HG02943 (cell line): ENCODE results near the gene TNIP1.

Source experiments
- ATAC-seq: cut with Tn5 transposase; IDR thresholded peaks from one replicate; pipeline ENCODE4 v1.9.1; 2021; ENCODE audit warnings: mild to moderate bottlenecking, low read depth, moderate library complexity; ENCODE audit not compliant: unreplicated experiment

The TNIP1 gene

DNA sequence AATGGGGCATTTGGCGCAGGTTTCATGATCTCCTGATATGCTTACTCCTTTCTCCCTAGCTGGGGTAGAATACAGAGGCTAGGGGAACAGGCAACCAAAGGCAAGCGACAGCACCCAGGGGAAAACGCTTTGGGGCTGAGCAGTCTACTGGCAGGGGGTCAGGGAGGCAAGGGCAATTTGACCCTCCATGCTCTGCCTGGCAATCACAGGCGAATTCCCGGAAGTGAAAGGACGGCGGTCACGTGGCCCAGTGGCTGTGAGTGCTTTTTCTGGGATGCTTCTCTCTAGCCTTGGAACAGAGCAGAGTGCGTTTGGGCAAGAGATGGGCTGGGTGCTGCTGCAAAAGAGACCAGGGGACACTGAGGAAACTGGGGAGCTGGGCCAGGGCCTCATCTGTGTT, 54.7 kb downstream of the TNIP1 start:
- ATAC-seq, result no peak

DNA sequence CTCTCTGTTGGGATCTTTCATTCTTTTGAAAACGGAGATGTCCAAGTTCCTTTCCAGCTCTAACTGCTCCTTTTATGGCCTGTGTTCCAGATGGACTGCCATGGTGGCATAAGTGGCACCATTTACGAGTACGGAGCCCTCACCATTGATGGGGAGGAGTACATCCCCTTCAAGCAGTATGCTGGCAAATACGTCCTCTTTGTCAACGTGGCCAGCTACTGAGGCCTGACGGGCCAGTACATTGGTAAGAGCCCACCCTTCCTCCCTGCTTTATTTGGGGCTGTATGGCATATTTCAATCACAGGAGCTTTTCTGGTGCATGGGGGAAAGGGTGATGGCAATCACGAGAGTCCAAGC, 55.6 kb downstream of the TNIP1 start:
- ATAC-seq, result no peak

DNA sequence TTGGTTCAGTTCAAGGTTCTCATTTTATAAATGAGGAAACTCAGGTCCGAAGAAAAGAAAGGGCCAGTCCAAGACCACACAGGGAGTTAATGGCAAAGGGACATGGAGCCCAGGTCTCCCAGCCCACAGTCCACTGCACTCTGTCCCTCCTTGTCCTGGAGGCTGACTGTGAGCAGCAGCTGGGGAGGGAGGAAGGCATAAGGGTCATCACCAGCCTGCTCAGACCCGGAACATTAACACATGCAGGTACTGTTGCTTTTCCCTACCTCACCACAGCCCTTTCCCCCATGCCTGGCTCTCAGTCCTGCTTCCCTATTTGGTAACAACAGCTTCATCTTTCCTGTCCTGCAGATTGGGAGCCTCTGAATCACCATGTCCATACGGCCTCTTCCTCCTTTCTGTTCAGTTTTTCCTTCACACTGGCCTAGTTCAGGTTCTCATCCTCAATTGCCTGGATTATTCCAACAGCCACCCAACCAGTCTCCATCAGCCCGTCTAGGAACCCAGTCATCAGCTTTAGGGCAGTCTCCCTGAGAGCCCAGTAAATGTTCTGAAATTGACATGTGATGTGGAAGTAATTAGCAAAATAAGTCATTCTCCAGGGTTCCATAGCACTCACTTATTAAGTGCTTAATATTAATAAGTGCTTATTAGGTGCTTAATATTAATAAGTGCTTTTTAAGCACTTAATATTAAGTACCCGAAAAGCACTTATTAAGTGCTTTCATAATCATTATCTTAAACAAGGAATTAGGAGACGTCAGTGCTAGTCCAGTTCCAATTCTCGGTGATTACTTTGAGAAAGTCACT, 56.2 kb downstream of the TNIP1 start:
- ATAC-seq, result no peak

DNA sequence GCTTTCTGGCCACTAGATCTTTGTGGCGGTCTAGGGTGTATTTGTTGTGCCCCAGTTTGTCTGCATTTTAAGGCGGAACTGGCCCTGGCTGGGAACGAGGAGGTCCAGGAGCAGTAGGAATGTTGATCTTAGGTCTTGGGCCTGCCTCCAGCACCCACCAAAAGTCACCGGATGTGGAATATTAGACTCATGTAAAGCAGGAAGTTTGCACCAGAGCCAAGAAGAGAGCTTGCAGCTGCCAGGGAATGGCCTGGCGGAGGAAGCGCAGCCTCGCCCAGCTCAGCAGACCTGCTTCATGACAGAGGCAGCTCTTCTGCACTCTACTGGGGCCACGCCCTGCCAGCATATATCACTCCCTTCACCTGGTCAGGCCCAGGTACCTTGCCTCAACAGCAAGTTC, 57.2 kb downstream of the TNIP1 start:
- ATAC-seq, result no peak

DNA sequence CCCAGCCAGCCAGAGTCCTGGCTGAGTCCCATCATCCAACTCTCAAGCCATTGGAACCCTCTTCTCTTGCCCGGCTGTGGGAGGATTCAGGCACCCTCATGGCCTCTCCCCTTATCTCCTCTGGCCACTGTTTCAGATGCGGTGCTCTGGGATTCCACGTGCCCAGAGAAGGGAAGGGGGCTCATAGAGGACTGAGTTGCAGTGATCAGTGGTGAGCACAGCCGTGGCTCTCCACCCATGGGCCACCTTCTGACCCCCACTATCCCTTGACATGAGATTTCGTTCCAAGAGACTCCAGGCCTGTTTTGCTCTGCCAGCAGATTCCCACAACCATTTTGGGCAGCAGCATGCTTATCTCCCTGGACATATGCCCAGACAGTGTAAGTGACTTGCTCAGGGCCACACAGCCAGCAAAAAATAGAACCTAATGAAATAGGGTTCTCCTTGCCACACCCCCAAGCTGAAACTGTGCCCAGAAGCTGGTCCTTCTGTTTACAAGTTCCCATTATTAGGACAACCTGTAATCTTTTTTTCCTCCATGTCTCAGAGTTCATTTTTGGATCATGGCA, 57.7 kb downstream of the TNIP1 start:
- ATAC-seq, result no peak

DNA sequence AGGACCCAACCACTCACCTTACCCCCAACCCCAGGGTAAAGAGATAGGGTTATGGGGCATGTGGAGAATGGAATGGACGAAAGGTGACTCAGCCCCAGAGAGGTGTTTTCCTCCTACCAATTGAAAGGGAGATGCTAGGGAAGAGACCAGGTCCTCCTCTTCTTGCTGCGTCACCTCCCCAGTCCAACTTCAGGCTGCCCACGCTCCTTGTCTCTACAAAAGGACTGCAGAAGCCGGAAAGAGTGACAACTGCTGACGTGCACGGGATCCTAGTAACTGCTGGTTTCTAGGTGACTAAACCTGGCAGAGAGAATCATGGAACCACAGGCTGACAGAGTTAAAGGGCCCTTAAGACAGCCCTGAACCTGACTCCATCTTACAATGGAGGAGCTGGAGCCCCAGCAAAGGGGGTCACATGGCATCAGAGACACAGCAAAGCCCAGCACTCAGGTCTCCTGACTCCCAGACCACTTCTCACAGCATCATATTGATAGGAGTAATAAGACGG, 58.3 kb downstream of the TNIP1 start:
- ATAC-seq, result no peak

DNA sequence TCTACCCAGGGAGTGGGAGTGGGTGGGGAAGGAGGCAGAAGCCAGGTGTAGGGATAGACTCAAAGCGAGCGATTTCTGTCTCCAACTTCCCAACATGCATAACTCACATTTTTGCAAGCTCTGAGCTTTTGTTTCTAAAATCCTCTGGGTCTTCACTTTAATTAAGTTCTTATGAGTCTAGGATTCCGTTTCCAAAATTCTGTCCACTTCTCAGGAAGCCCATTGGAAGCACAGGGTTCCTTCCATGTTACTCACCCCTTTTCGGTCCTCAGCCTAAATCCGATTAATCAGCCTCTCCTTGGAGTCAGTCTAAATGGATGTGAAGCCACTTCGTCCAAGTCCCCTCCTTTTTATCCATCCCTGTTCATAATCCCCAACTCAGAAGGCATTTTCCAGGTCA, 59.1 kb downstream of the TNIP1 start:
- ATAC-seq, result no peak

DNA sequence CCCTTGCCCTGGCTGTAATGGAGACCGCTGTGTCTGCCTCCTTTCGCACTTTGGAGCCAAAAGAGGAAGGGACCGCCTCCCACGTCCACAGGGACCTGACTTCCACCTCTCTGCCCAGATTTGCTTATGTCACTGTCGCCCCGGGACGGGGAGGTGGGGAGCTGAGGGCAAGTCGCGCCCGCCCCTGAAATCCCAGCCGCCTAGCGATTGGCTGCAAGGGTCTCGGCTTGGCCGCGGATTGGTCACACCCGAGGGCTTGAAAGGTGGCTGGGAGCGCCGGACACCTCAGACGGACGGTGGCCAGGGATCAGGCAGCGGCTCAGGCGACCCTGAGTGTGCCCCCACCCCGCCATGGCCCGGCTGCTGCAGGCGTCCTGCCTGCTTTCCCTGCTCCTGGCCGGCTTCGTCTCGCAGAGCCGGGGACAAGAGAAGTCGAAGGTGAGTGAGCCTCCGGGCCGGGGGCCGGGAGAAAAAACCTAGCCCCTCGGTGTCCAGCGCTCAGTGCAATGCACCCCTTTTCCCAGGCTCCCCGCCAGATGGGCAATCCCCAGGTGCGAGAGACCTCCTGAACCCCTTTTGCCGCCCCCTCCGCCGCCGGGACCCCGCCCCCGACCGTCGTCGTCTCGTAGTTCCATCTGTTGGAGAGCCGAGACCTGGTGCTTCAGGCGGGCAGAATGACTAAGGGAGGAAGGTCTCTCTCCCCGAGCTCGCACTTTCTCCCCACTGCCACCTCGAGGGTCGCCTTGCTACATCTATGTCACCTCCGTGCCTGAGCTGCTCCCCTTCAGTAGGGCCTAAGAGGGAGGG, 60.3 kb downstream of the TNIP1 start, which contains the start of gene GPX3:
Gene GPX3 (plus strand): TSS at position 288 of the 807 bp plus-strand sequence. CDS start 64 bp downstream, at position 352.
- no peak for ATAC-seq

DNA sequence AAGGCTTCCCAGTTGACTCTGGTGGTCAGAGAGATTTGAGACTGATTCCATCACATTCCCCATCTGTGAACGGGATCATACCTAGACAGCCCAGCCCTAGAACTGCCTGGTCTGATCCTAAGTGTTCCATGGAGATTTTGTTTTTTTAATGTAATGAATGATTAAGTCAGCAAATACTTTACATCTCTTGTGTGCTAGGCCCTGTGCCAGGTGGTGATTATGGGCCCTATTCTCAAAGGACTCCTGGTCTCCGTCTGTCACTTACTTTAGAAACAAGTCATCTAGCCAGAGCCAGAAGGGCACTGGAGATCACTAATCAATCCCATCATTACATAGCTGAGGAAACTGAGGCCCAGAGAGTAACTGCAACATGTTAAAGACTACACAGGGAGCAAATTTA, 61.5 kb downstream of the TNIP1 start:
- ATAC-seq, result no peak

DNA sequence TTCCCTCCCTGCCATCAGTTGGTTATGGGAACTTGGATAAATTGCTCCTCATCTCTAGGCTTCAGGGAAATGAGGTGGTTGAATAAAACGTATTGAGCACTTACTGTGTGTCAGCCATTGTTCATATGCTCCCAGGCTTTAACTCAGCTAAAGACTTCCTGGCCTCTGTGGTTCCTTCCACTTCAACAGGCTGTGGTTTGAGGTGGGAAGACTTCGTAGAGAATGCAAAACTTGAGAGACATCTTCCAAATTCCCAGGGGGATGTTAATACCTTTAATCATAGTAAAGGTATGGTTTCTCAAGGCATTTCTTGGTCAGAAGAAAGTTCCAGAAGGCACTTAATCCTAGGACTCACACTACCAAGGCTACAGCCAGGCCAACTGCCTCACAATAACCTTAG, 62.0 kb downstream of the TNIP1 start:
- ATAC-seq, result no peak

DNA sequence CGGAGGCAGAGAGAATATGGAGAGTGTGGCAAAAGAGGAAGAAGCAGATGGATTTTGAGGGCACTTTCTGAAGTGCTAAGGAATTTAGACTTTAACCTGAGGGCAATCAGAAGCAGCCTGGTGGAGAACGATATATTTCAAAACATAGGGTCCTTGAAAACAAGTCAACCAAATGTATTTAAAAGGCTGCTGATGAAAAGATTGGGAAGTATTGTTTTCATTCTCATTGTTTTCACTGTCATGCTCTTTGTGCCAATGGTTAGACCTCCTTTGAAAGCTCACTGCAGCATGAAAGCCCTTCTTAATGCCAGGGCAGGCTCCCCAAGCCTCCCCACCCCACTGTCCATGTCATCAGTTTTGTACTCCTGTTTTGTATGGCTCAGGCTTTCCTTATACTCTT, 62.9 kb downstream of the TNIP1 start:
- no peak for ATAC-seq

DNA sequence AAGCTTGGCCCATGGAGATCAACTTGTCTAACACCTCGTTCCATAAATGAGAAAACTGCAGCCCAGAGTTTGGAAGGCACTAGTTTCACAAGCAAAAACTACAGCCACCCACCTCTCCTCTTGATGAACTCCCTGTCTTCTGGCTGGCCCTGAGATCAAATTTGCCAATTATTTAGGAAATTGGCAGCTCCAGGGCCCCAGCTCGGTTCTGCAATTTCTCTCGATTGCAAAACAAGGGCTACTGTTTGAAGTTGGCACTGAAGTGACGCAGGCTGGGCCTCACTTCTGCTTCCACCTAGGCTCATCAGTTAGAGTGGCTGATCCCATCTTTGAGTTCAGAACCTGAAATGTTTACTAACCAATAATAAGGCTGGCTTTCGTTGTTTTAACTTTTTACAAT, 64.1 kb downstream of the TNIP1 start:
- no peak for ATAC-seq

DNA sequence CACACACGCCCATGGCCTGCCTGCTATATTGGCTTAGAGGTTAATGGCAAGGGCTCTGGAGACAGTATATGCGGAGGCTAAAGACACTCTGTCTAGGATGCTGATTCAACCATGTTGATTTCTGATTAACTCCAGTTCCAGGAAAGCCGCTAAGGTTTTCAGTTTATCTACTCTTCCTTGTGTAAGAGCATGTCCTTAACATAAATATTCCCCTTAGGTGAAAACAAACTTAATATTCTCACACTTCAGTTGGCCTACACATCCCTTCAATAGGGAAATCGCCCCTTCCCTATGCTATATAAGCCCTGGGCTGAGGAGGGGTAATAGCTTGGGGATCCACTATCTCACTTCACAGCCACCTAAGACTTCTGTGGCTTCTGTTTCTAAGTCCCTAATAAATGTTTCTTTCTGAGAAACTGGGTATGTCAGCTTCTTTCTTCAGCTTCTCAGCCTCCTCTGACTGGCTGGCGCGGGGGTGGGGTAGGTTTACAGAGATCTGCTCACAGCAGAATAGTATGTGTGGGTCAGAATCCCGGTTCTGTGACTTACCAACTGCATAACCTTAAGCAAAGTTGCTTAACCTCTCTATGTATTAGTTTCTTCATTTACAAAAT, 64.8 kb downstream of the TNIP1 start:
- no peak for ATAC-seq

DNA sequence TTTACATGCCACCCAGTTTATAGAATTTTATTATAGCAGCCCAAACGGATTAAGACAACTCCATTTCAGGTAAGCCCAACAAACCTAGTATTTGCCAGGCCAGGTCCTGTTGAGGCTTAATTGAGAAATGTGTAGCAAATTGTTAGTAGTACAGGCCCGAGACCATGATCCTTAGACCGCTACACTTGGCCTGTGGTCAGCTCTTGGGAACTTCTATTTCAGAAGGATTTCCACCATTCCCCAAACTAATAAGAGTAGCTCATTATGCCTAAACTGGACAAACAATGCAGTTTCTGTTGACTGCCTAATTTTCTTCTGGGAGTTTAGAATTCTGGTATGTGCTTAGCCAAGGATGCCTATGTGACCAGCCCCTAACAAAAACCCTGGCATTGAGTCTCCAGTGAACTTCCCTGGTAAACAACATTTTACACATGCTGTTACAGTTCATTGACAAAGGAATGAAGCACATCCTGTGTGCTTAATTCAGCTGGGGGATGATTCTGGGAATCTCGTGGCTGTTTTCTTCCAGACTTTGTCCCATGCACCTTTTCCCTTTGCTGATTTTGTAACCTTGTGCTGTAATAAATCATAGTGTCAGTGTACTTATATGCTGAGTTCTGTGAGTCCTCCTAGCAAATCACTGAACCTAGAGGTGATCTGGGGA, 66.0 kb downstream of the TNIP1 start:
- no peak for ATAC-seq

DNA sequence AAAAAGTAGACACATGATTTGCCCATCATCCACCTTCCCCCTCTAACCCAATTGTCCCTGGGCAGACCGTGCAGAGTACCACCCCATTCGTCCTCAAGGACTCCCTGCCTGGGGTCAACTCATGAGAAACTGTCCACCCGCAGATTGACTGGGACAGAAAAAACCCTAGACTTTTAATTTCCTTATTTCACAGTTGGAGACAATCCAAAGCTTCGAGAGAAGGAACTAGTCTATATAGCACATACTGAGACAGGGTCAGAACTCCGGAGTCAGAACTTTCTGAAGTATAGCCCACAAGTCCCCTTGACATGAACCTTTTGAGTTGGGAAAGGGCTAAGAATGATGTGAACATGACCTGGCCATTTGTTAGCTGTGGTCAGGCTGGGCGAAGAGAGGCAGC, 68.0 kb downstream of the TNIP1 start:
- ATAC-seq, result no peak

DNA sequence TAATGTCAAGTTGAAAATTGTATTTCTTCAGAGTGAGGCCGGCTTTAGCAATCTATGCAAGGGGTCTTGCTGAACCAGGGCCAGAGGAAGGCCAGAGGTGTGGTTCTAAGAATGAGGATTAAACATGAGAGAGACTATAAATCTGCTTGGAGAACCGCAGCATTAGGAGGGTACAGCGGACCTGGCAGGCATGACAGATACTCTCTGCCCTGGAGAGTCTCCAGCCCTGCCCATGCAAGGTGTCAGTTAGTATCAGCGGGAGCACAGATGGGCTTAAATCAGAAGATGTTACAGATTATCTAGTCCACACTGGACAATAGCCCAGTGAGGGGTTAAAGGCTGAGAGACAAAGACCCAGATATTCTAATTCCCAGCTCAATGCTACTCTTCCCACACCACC, 71.9 kb downstream of the TNIP1 start:
- no peak for ATAC-seq

DNA sequence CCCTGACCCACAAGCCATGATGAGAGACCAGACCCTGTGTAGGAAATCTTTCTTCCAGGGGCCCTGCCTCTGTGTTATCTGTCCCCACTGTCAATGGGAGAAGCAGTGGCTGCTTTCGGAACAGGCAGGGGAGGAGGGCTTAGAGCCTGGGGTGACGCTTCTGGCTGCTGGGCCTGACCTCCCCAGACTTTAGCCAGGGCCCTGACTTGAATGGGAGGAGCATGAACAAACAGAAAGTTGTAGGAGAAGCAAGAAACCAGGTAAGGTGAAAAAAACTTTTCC, 72.7 kb downstream of the TNIP1 start:
- ATAC-seq, result no peak

DNA sequence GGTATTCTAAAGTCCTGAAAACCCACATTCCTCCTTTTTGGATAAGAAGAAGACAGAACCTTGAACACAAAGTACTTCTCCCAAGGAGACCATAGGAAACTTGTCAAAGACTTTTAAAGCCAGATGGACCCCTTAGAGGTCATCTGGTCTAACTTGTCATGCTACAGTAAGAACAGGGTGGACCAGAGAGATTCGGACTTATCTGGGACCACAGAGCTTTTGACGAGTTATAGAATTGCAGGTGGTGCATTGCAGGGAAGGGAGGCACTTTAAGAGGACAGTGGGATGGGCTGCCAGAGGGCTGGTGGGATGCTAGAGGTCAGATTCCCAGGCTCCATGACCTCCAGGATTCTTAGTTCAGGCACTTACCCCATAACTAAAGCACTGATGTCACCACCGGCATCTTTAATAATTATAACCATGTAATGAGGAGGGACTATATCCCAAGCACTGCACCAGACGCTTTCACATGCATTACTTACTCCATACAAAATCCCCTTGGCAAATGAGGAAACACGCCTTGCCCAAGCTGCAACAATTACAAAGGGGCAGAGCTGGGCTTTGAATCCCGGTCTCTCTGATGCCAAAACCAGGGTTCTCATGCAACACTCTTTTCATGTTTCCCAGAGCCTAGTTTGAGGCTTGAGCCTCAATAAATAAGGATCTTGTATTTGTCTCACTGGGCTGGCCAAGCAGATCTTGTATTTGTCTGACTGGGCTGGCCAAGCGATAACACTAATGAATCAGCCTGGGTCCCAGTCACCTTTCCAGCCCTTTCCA, 73.2 kb downstream of the TNIP1 start:
- no peak for ATAC-seq

DNA sequence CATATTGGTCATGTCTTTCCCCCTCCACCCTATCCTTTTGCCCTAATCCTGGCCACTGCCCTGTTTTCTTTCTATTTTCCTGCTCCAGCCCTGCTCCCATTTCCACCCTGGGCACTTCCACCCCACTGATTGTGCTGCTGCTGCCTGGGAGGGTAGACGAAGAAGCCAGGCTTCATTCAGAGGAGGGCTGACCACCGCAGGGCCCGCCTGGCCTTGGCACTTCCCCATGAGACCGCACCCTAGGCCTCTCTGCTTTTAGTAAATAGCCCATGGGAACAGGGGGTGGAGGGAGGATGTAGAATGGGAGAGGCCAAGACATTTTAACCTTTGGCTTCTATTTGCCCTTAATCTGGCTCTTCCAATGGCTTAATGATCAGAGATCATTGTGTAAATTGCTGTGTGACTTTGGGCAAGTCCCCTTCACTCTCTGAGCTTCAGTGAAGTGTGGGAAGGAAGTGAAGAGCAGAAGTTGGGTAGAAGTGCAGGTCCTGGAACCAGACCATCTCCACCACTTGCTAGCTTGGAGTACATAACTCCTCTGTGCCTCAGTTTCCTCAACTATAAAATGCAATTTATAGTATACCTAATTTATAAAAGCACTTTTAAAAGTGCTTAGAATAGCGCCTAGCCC, 74.0 kb downstream of the TNIP1 start:
- ATAC-seq, result no peak
